ENCODE measurements around the gene PDGFRB.
A peak's percentile ranks its signal among the peaks of the same experiment; 100 is the strongest.

Gene PDGFRB

GRCh38 chr5:150082889-150083288 is 72.8 kb downstream of the PDGFRB start:
- Mint-ChIP-seq H3K27me3 (peaks cover 5% of the 10 kb centered on the region), H3K9me3 (no peaks in the 10 kb centered on the region), H3K27ac (no peak overlapping the region), H3K4me1 (peaks cover 17% of the 10 kb centered on the region), H3K36me3 (no peaks in the 10 kb centered on the region), H3K4me3 (no peak overlapping the region)
- ATAC-seq (ENCODE audit: low read depth) (no peak), DNase-seq (ENCODE audit: low spot score in 2 of 2) (no peak)

- ATAC-seq (ENCODE audit: low read depth) (no peak), DNase-seq (ENCODE audit: low spot score in 2 of 2) (no peak)
- Mint-ChIP-seq H3K4me3 (no peak overlapping the region), H3K36me3 (no peaks in the 10 kb centered on the region), H3K27ac (peak overlapping the region; percentile 46), H3K9me3 (no peaks in the 10 kb centered on the region), H3K4me1 (peaks cover 17% of the 10 kb centered on the region), H3K27me3 (peaks cover 5% of the 10 kb centered on the region)
Measured at GRCh38 chr5:150082374-150082773, 73.3 kb downstream of the PDGFRB start.

- Mint-ChIP-seq H3K27ac (peak overlapping the region; percentile 46), H3K27me3 (peaks cover 5% of the 10 kb centered on the region), H3K4me1 (peaks cover 17% of the 10 kb centered on the region), H3K9me3 (no peaks in the 10 kb centered on the region), H3K4me3 (no peak overlapping the region), H3K36me3 (no peaks in the 10 kb centered on the region)
- ATAC-seq (ENCODE audit: low read depth) (peak; percentile 92), DNase-seq (ENCODE audit: low spot score in 2 of 2) (peak; percentile 20 to 27)
Measured at GRCh38 chr5:150081541-150082283, 73.9 kb downstream of the PDGFRB start.

- Mint-ChIP-seq H3K4me1 (peaks cover 17% of the 10 kb centered on the region), H3K4me3 (no peak overlapping the region), H3K27me3 (peaks cover 5% of the 10 kb centered on the region), H3K9me3 (no peaks in the 10 kb centered on the region), H3K36me3 (no peaks in the 10 kb centered on the region), H3K27ac (no peak overlapping the region)
- ATAC-seq (ENCODE audit: low read depth) (no peak), DNase-seq (ENCODE audit: low spot score in 2 of 2) (no peak)
Measured at GRCh38 chr5:150080696-150081435, 74.8 kb downstream of the PDGFRB start.

- H3K27me3 Mint-ChIP-seq: peaks cover 5% of the 10 kb centered on the region
Measured at GRCh38 chr5:150079909-150080461, 75.7 kb downstream of the PDGFRB start.

GRCh38 chr5:150078802-150079689 is 76.6 kb downstream of the PDGFRB start:
- no peaks in the 10 kb centered on the region for H3K9me3 Mint-ChIP-seq
- DNase-seq (ENCODE audit: low spot score in 2 of 2): no peak
- no peaks in the 10 kb centered on the region for H3K36me3 Mint-ChIP-seq
- ATAC-seq (ENCODE audit: low read depth): no peak
- no peak overlapping the region for H3K27ac Mint-ChIP-seq
- H3K27me3 Mint-ChIP-seq: peaks cover 5% of the 10 kb centered on the region
- peaks cover 17% of the 10 kb centered on the region for H3K4me1 Mint-ChIP-seq
- no peak overlapping the region for H3K4me3 Mint-ChIP-seq

More at GRCh38 chr5:150079909-150080461, 75.7 kb downstream of the PDGFRB start:
- Mint-ChIP-seq H3K9me3 (no peaks in the 10 kb centered on the region), H3K36me3 (no peaks in the 10 kb centered on the region), H3K27ac (no peak overlapping the region), H3K4me1 (peaks cover 17% of the 10 kb centered on the region), H3K4me3 (no peak overlapping the region)
- ATAC-seq (ENCODE audit: low read depth) (no peak), DNase-seq (ENCODE audit: low spot score in 2 of 2) (no peak)

GRCh38 chr5:150077996-150078801 is 77.4 kb downstream of the PDGFRB start:
- no peak for ATAC-seq (ENCODE audit: low read depth)
- Mint-ChIP-seq H3K9me3 (no peaks in the 10 kb centered on the region), H3K4me3 (no peak overlapping the region), H3K27ac (no peak overlapping the region), H3K27me3 (peaks cover 3% of the 10 kb centered on the region), H3K4me1 (peaks cover 15% of the 10 kb centered on the region), H3K36me3 (no peaks in the 10 kb centered on the region)
- DNase-seq (ENCODE audit: low spot score in 2 of 2): no peak

- ATAC-seq (ENCODE audit: low read depth): no peak
- peaks cover 8% of the 10 kb centered on the region for H3K4me1 Mint-ChIP-seq
- H3K27me3 Mint-ChIP-seq: peaks cover 1% of the 10 kb centered on the region
Measured at GRCh38 chr5:150077060-150077459, 78.6 kb downstream of the PDGFRB start.

GRCh38 chr5:150075806-150076205 is 79.8 kb downstream of the PDGFRB start:
- no peak for ATAC-seq (ENCODE audit: low read depth)
- Mint-ChIP-seq H3K27me3 (peaks cover 1% of the 10 kb centered on the region), H3K27ac (no peak overlapping the region), H3K36me3 (peaks cover 3% of the 10 kb centered on the region), H3K4me3 (no peak overlapping the region), H3K4me1 (no peaks in the 10 kb centered on the region), H3K9me3 (no peaks in the 10 kb centered on the region)
- no peak for DNase-seq (ENCODE audit: low spot score in 2 of 2)

More at GRCh38 chr5:150077060-150077459, 78.6 kb downstream of the PDGFRB start:
- no peak for DNase-seq (ENCODE audit: low spot score in 2 of 2)
- Mint-ChIP-seq H3K36me3 (peaks cover 3% of the 10 kb centered on the region), H3K27ac (no peak overlapping the region), H3K9me3 (no peaks in the 10 kb centered on the region), H3K4me3 (no peak overlapping the region)

- ATAC-seq (ENCODE audit: low read depth) (no peak), DNase-seq (ENCODE audit: low spot score in 2 of 2) (no peak)
- Mint-ChIP-seq H3K4me3 (no peak overlapping the region), H3K27me3 (peaks cover 1% of the 10 kb centered on the region), H3K27ac (no peak overlapping the region), H3K9me3 (no peaks in the 10 kb centered on the region), H3K36me3 (peaks cover 3% of the 10 kb centered on the region), H3K4me1 (no peaks in the 10 kb centered on the region)
Measured at GRCh38 chr5:150075233-150075632, 80.4 kb downstream of the PDGFRB start.

- Mint-ChIP-seq H3K36me3 (peaks cover 3% of the 10 kb centered on the region), H3K4me3 (no peak overlapping the region), H3K4me1 (no peaks in the 10 kb centered on the region), H3K27me3 (no peaks in the 10 kb centered on the region), H3K27ac (no peak overlapping the region), H3K9me3 (no peaks in the 10 kb centered on the region)
- no peak for ATAC-seq (ENCODE audit: low read depth)
- DNase-seq (ENCODE audit: low spot score in 2 of 2): no peak
Measured at GRCh38 chr5:150073677-150074076, 82.0 kb downstream of the PDGFRB start.

GRCh38 chr5:150073086-150073625 is 82.5 kb downstream of the PDGFRB start:
- no peak for DNase-seq (ENCODE audit: low spot score in 2 of 2)
- Mint-ChIP-seq H3K4me3 (no peak overlapping the region), H3K4me1 (no peaks in the 10 kb centered on the region), H3K36me3 (peaks cover 3% of the 10 kb centered on the region), H3K27me3 (no peaks in the 10 kb centered on the region), H3K27ac (no peak overlapping the region), H3K9me3 (no peaks in the 10 kb centered on the region)
- ATAC-seq (ENCODE audit: low read depth): no peak

GRCh38 chr5:150070821-150071220 is 84.8 kb downstream of the PDGFRB start:
- no peak for DNase-seq (ENCODE audit: low spot score in 2 of 2)
- H3K36me3 Mint-ChIP-seq: peaks cover 3% of the 10 kb centered on the region
- peaks cover 15% of the 10 kb centered on the region for H3K4me1 Mint-ChIP-seq
- peaks cover 3% of the 10 kb centered on the region for H3K27me3 Mint-ChIP-seq
- H3K27ac Mint-ChIP-seq: no peak overlapping the region
- no peak for ATAC-seq (ENCODE audit: low read depth)
- H3K9me3 Mint-ChIP-seq: no peaks in the 10 kb centered on the region
- H3K4me3 Mint-ChIP-seq: no peak overlapping the region
